ENCODE results near the gene NFKBIZ.

NFKBIZ gene

DNA sequence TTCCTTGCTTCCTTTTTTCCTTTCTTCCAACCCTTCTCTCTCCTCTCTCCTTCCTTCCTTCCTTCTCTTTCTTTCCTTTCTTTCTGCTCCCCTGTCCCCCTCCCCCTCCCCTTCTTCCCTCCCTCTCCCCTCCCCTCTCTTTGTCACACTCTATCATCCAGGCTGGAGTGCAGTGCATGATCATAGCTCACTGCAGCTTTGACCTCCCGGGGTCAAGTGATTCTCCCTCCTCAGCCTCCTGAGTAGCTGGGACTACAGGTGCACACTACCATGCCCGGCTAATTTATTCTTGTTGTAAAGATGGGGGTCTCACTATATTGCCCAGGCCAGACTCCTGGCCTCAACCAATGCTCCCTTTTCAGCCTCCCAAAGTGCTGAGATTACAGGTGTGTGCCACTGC lies 18.7 kb downstream of the NFKBIZ start:
- H3K4me3 Mint-ChIP-seq = no peak overlapping the region
- no peak overlapping the region for H3K27ac Mint-ChIP-seq
- TF ChIP-seq, protein P1, sequence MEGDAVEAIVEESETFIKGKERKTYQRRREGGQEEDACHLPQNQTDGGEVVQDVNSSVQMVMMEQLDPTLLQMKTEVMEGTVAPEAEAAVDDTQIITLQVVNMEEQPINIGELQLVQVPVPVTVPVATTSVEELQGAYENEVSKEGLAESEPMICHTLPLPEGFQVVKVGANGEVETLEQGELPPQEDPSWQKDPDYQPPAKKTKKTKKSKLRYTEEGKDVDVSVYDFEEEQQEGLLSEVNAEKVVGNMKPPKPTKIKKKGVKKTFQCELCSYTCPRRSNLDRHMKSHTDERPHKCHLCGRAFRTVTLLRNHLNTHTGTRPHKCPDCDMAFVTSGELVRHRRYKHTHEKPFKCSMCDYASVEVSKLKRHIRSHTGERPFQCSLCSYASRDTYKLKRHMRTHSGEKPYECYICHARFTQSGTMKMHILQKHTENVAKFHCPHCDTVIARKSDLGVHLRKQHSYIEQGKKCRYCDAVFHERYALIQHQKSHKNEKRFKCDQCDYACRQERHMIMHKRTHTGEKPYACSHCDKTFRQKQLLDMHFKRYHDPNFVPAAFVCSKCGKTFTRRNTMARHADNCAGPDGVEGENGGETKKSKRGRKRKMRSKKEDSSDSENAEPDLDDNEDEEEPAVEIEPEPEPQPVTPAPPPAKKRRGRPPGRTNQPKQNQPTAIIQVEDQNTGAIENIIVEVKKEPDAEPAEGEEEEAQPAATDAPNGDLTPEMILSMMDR (IDR thresholded peaks at IDR 0.05) = no peak
- no peaks in the 10 kb centered on the region for H3K36me3 Mint-ChIP-seq (ENCODE audit: low read depth)
- DNase-seq = no peak
- H3K4me1 Mint-ChIP-seq = peaks cover 17% of the 10 kb centered on the region
- H3K9me3 Mint-ChIP-seq = no peaks in the 10 kb centered on the region
- no peaks in the 10 kb centered on the region for H3K27me3 Mint-ChIP-seq (ENCODE audit: low read depth, poor library complexity)

DNA sequence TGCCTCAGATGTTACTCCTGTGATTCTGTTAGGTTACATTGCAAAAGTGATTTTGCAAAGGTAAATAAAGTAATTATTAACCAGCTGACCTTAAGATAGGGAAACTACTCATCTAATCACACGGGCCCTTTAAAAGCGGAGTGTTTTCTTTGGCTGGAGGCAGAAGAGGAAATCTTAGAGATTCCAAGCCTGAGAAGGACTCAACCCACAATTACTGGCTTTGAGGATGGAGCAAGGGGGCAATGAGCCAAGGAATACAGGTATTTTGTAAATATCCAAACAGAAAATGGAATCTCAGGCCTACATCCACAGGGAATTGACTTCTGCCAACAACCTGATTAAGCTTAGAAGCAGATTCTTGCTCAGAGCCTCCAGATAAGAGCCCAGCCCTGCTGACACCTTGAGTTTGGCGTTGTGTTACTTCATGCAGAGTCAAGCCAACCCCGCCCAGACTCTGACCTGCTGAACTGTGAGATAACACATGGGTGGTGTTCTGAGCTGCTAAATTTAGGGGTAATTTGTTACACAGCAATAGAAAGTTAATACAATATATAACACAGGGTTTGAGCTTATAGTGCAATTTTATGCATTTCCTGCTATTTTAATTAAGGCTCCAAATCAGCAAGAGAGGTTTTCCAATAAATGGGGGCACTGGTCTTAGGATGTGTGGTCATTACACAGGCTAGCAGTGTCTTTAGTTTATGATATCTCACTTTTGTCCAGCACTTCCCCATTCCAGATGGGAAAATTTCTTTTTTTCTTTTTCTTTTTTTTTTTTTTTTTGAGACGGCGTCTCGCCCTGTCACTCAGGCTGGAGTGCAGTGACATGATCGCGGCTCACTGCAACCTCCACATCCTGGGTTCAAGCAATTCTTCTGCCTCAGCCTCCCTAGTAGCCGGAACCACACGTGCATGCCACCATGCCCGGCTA lies 19.5 kb downstream of the NFKBIZ start:
- no peak for DNase-seq
- H3K9me3 Mint-ChIP-seq = no peaks in the 10 kb centered on the region
- peaks cover 17% of the 10 kb centered on the region for H3K4me1 Mint-ChIP-seq
- no peaks in the 10 kb centered on the region for H3K36me3 Mint-ChIP-seq (ENCODE audit: low read depth)
- no peak overlapping the region for H3K4me3 Mint-ChIP-seq
- H3K27me3 Mint-ChIP-seq (ENCODE audit: low read depth, poor library complexity) = no peaks in the 10 kb centered on the region
- TF ChIP-seq, protein P1 (IDR thresholded peaks at IDR 0.05) = no peak
- H3K27ac Mint-ChIP-seq = no peak overlapping the region

DNA sequence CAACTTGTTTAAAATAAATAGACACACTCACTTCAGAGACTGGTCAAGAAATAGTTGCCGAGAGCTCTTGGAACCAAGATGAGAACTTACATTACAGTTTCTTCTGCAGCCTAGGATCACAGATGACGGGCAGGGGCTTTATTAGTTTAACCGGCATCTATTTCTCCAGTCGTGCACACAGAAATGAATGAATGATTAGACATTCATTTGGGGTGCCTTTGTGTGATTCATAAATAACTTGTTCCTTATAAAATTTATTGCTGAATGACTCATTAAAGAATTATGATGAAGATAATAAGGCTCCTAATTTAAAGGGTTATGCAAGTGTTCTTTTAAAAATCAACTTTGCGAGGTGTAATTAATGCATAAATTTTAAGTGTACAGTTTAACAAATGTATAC lies 20.8 kb downstream of the NFKBIZ start:
- Mint-ChIP-seq H3K4me3 (no peak overlapping the region), H3K27me3 (ENCODE audit: low read depth, poor library complexity) (no peaks in the 10 kb centered on the region), H3K27ac (no peak overlapping the region), H3K36me3 (ENCODE audit: low read depth) (no peaks in the 10 kb centered on the region), H3K9me3 (no peaks in the 10 kb centered on the region), H3K4me1 (peaks cover 17% of the 10 kb centered on the region)
- TF ChIP-seq, protein P1 (IDR thresholded peaks at IDR 0.05) = no peak
- DNase-seq = no peak

DNA sequence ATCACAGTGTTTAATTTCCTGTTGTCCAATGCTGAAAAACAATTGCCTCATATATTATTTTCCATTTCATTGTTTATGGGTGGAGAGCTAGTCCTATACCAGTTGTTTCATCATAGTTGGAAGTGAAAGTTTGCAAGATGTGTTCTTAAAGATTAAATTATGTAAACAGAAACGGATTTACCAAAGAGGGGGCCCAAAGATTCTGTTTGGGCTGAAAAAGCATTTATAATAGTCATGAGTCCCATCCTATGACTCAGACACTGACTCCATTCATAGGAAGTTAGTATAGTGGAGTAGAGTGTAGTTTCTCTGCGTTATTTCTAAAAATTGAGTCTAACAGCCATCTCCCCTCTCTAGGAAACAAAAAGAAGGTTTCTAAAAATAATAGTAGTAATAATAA lies 24.3 kb downstream of the NFKBIZ start:
- H3K27me3 Mint-ChIP-seq (ENCODE audit: low read depth, poor library complexity) = no peaks in the 10 kb centered on the region
- H3K27ac Mint-ChIP-seq = no peak overlapping the region
- H3K36me3 Mint-ChIP-seq (ENCODE audit: low read depth) = no peaks in the 10 kb centered on the region
- TF ChIP-seq, protein P1 (IDR thresholded peaks at IDR 0.05) = no peak
- no peaks in the 10 kb centered on the region for H3K4me1 Mint-ChIP-seq
- H3K4me3 Mint-ChIP-seq = no peak overlapping the region
- no peaks in the 10 kb centered on the region for H3K9me3 Mint-ChIP-seq
- no peak for DNase-seq

DNA sequence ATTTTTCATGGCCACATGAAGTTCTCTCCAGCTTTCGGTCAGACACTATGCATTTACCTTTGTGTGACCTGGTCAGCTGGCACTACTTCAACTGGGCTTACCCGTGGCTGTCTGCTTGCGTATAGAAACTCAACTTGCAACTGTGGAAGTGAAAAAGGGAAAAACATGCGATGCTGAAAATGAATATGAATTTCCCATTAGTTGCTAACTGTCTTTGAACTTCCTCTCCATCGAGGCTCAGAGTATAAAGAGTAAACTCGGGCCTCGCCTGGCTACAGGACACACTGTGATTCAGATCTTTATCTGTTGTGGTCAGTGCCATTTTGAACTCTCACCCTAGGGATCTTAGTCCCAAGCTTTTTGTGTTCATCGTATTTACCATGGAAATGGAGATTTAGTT lies 26.8 kb downstream of the NFKBIZ start:
- Mint-ChIP-seq H3K27me3 (ENCODE audit: low read depth, poor library complexity) (no peaks in the 10 kb centered on the region), H3K27ac (no peak overlapping the region), H3K36me3 (ENCODE audit: low read depth) (no peaks in the 10 kb centered on the region), H3K4me3 (no peak overlapping the region), H3K4me1 (no peaks in the 10 kb centered on the region), H3K9me3 (no peaks in the 10 kb centered on the region)
- no peak for DNase-seq
- TF ChIP-seq, protein P1 (IDR thresholded peaks at IDR 0.05) = no peak

DNA sequence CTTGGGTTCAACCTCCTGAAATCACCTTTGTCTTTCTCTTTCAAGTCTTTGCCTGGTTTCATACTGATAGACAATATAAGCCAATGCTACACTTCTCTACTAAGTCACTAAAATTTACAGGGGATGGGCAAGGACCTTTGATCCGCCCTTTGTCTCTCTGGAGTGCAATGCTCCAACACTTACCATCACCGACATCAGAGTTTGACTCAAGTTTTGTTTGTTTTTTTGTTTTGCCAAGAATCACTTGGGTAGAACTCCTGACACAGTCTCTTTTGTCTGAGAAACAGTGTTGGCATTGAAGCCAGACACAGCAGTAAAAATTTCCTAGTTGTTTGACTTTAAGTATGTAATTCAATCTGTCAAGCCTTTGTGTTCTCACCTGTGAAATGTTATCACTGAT lies 29.3 kb downstream of the NFKBIZ start:
- no peak for DNase-seq
- Mint-ChIP-seq H3K4me3 (no peak overlapping the region), H3K4me1 (no peaks in the 10 kb centered on the region), H3K36me3 (ENCODE audit: low read depth) (no peaks in the 10 kb centered on the region), H3K27me3 (ENCODE audit: low read depth, poor library complexity) (no peaks in the 10 kb centered on the region), H3K27ac (no peak overlapping the region), H3K9me3 (no peaks in the 10 kb centered on the region)
- TF ChIP-seq, protein P1 (IDR thresholded peaks at IDR 0.05) = no peak
